Right lobe of liver (tissue), 4 donors: ENCODE measurements around the gene KIRREL3.

Experiments used
- CTCF ChIP-seq, 4 donors: fragments of 200-600 bp in 3 of 4; fragments of 450-650 bp in 1 of 4; IDR thresholded peaks; one replicate each; pipeline versions ENCODE4 v1.5.1 to v1.8.0; 2016 to 2022; ENCODE audit warnings: antibody characterized with exemption in 4 of 4, mild to moderate bottlenecking in 2 of 4
- POLR2A ChIP-seq: fragments of 450-650 bp; IDR thresholded peaks from one replicate; pipeline ENCODE4 v1.6.1; 2017; ENCODE audit warnings: antibody characterized with exemption, mild to moderate bottlenecking
- donor health status: DM: no; HTN: no; CAD: no.
- donor health status: DM: no; HTN: no; CAD: no.
- donor health status: DM: no; HTN: yes; CAD: no.

- TF ChIP-seq POLR2A: no peak
- TF ChIP-seq CTCF (IDR thresholded peaks at IDR 0.05): no peak
Observed at GRCh38 chr11:126538071-126538470, 462.5 kb downstream of the KIRREL3 start.
